NCI-H187 (cell line): ENCODE measurements around the gene YIPF7.

Source experiments
- DNase-seq, 2 experiments: peaks; one replicate each; lab custom pipeline; 2025; lab: John Stamatoyannopoulos, UW

The YIPF7 gene

GRCh38 chr4:44623676-44624075 is 27.7 kb downstream of the YIPF7 start:
- no peak for DNase-seq

- DNase-seq: no peak
Observed at GRCh38 chr4:44616621-44617020, 34.8 kb downstream of the YIPF7 start.

- DNase-seq: no peak
Observed at GRCh38 chr4:44583393-44583792, 68.0 kb downstream of the YIPF7 start.

DNA sequence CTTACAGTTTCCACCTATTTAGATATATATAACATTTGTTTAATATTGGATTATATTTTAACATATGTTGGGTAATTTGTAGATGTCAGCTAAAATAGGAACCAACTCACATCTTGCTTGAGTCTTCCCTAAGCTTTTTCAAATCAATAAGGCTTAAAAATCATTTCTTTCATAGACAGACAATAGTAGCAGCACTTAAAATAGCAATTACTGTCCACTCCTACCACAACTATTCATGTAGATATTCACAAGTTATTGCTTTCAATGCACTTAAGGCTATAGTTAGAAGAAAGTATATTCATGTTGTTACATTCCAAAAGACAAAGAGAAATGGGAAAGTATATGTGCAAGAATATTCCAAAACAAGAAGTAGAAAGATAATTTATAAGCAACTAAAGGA is 71.2 kb downstream of the YIPF7 start:
- DNase-seq: no peak

DNA sequence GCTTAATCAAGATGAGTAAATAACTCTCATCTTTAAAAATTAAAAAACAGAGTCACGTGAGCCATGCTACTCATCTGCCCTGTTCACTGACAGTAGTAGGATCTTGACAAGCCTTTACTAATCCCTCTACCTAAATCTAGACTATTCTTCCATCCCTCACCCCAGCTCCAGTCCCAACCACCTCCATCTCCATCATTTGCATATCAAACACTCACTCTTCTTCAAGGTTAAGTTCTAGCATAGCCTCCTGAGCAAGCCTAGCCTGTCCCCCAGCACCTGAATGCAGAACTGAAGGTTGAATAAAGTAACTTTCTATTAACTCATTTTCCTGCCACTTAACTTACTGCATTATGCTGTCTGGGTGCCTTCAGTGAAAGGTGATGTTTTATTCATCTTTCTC is 72.5 kb downstream of the YIPF7 start:
- no peak for DNase-seq
